ENCODE measurements around the gene RENBP.

RENBP gene

GRCh38 chrX:153888344-153888743, 56.1 kb downstream of the RENBP start:
- DNase-seq (ENCODE audit: low spot score) = no peak

- no peak for DNase-seq (ENCODE audit: low spot score)
Measured at GRCh38 chrX:153887385-153887784, 57.1 kb downstream of the RENBP start.

- no peak for DNase-seq (ENCODE audit: low spot score)
Measured at GRCh38 chrX:153886915-153887314, 57.5 kb downstream of the RENBP start.

GRCh38 chrX:153885968-153886903, 58.2 kb downstream of the RENBP start, which contains the start of gene L1CAM:
Gene L1CAM, minus strand, starts transcription at chrX:153886173. Its CDS starts 10,337 bp downstream, at chrX:153875836.
- no peak for DNase-seq (ENCODE audit: low spot score)
